ENCODE measurements around the gene SMARCAL1. TPM values are rescaled to one million over a fixed set of nuclear protein-coding genes. Genes with fewer than 3 reads are reported as not detected.

The SMARCAL1 gene
- polyA plus RNA-seq, 1 experiment = 28.6 TPM

DNA sequence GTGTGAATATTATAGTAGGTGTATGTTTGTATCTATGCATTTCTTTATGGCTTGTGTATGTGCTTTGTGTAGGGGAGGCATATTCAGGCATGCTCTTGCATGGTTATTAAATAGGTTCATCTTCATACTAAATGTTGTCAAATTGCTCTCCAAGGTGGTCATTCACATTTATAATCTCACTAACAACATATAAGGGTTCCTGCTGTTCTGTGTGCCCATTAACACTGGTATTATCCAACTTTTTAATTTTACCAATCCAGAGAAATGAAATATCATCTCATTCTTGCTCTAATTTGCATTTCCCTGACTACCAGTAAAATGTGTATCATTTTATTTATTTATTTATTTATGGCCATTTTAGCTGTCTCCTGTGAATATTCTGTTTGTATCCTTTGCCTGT, 57.4 kb downstream of the SMARCAL1 start:
- H3K9me3 ChIP-seq (ENCODE audit: control insufficient read depth, insufficient read depth, low read length) = no peaks in the 10 kb centered on the region
- no peak overlapping the region for H3K4me3 ChIP-seq (ENCODE audit: low read depth, low read length)
- ChIA-PET CTCF (interaction anchor here (0.5 to 1.0 kb wide), 3 partner anchors 9 to 198 kb away, joined by 3 read pairs; no protein-coding TSS in a partner anchor), POLR2A (no interaction called here)
- no peak for DNase-seq (ENCODE audit: low read depth, low spot score)
- no peaks in the 10 kb centered on the region for H3K27me3 ChIP-seq (ENCODE audit: control insufficient read depth, insufficient read depth, low read length)
- TF ChIP-seq, protein P1, sequence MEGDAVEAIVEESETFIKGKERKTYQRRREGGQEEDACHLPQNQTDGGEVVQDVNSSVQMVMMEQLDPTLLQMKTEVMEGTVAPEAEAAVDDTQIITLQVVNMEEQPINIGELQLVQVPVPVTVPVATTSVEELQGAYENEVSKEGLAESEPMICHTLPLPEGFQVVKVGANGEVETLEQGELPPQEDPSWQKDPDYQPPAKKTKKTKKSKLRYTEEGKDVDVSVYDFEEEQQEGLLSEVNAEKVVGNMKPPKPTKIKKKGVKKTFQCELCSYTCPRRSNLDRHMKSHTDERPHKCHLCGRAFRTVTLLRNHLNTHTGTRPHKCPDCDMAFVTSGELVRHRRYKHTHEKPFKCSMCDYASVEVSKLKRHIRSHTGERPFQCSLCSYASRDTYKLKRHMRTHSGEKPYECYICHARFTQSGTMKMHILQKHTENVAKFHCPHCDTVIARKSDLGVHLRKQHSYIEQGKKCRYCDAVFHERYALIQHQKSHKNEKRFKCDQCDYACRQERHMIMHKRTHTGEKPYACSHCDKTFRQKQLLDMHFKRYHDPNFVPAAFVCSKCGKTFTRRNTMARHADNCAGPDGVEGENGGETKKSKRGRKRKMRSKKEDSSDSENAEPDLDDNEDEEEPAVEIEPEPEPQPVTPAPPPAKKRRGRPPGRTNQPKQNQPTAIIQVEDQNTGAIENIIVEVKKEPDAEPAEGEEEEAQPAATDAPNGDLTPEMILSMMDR (IDR thresholded peaks at IDR 0.05; ENCODE audit: low read depth, low read length) = no peak
- no peak overlapping the region for H3K27ac ChIP-seq (ENCODE audit: low read depth, low read length)

DNA sequence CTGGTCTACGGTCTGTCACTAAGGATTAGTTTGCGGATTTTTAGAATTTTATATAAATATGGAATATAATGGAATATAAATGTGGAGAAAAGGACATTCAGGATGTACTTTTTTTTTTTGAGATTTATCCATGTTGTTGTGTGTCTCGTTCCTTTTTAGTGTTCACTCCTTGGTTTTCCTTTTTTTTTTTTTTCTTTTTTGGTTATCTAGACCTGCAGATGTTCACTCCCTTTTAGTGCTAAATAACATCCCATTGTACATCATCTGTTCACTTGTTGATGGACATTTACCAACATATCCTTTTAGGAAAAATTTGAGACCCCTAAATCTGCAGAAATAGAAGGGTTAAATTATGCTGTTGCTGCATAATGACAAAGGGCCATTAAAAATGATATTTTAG, 60.9 kb downstream of the SMARCAL1 start:
- Histone ChIP-seq H3K27ac (ENCODE audit: low read depth, low read length) (no peak overlapping the region), H3K27me3 (ENCODE audit: control insufficient read depth, insufficient read depth, low read length) (no peaks in the 10 kb centered on the region), H3K9me3 (ENCODE audit: control insufficient read depth, insufficient read depth, low read length) (no peaks in the 10 kb centered on the region), H3K4me3 (ENCODE audit: low read depth, low read length) (no peak overlapping the region)
- no peak for DNase-seq (ENCODE audit: low read depth, low spot score)
- POLR2A ChIA-PET = no interaction called here
- CTCF ChIA-PET = no interaction called here
- TF ChIP-seq, protein P1 (IDR thresholded peaks at IDR 0.05; ENCODE audit: low read depth, low read length) = no peak

GRCh38 chr2:216474925-216475670, 62.8 kb downstream of the SMARCAL1 start:
- no peak for DNase-seq (ENCODE audit: low read depth, low spot score)
- no peaks in the 10 kb centered on the region for H3K27me3 ChIP-seq (ENCODE audit: control insufficient read depth, insufficient read depth, low read length)
- TF ChIP-seq, protein P1 (IDR thresholded peaks at IDR 0.05; ENCODE audit: low read depth, low read length) = no peak
- CTCF ChIA-PET = no interaction called here
- H3K27ac ChIP-seq (ENCODE audit: low read depth, low read length) = no peak overlapping the region
- no peaks in the 10 kb centered on the region for H3K9me3 ChIP-seq (ENCODE audit: control insufficient read depth, insufficient read depth, low read length)
- H3K4me3 ChIP-seq (ENCODE audit: low read depth, low read length) = no peak overlapping the region
- POLR2A ChIA-PET = no interaction called here

GRCh38 chr2:216475767-216476166, 63.5 kb downstream of the SMARCAL1 start:
- H3K27me3 ChIP-seq (ENCODE audit: control insufficient read depth, insufficient read depth, low read length) = no peaks in the 10 kb centered on the region
- TF ChIP-seq, protein P1 (IDR thresholded peaks at IDR 0.05; ENCODE audit: low read depth, low read length) = no peak
- H3K4me3 ChIP-seq (ENCODE audit: low read depth, low read length) = no peak overlapping the region
- CTCF ChIA-PET = no interaction called here
- no peak overlapping the region for H3K27ac ChIP-seq (ENCODE audit: low read depth, low read length)
- POLR2A ChIA-PET = no interaction called here
- no peak for DNase-seq (ENCODE audit: low read depth, low spot score)
- H3K9me3 ChIP-seq (ENCODE audit: control insufficient read depth, insufficient read depth, low read length) = no peaks in the 10 kb centered on the region

GRCh38 chr2:216477283-216478035, 65.2 kb downstream of the SMARCAL1 start:
- no peak overlapping the region for H3K27ac ChIP-seq (ENCODE audit: low read depth, low read length)
- no peaks in the 10 kb centered on the region for H3K27me3 ChIP-seq (ENCODE audit: control insufficient read depth, insufficient read depth, low read length)
- H3K9me3 ChIP-seq (ENCODE audit: control insufficient read depth, insufficient read depth, low read length) = no peaks in the 10 kb centered on the region
- DNase-seq (ENCODE audit: low read depth, low spot score) = no peak
- ChIA-PET CTCF (interaction anchor here (0.6 to 1.9 kb wide), 2 partner anchors 38 to 1703 kb away, joined by 3 to 6 read pairs; no protein-coding TSS in a partner anchor), POLR2A (interaction anchor here (0.6 to 1.1 kb wide), 2 partner anchors 21 to 214 kb away, joined by 5 to 10 read pairs; partner anchors contain the start of gene RPL37A)
- H3K4me3 ChIP-seq (ENCODE audit: low read depth, low read length) = no peak overlapping the region
- TF ChIP-seq, protein P1 (IDR thresholded peaks at IDR 0.05; ENCODE audit: low read depth, low read length) = no peak

All from AG04450 (cell line).